A673 (cell line): ENCODE data around the gene HIGD1C. TPM values are rescaled to one million over a fixed set of nuclear protein-coding genes. Genes with fewer than 3 reads are reported as not detected.
"Not testable (repeated sequence)": the region's sequence is repeated elsewhere in the genome, so short reads cannot be mapped to it uniquely, and the experiment has no call there.

Source experiments
- BruUV-seq: library from RNA; stranded (reverse); fragments of 400-500 nt; replicated peaks from 2 replicates; lab custom pipeline; 2021; lab: Mats Ljungman, UMichigan
- CTCF ChIA-PET: fragments of 300-600 bp; sonication (Branson Sonifier 250); formaldehyde crosslinking; loops from one replicate; lab custom pipeline; 2022; ENCODE audit warnings: antibody characterized with exemption; lab: Charles Lee
- POLR2A ChIA-PET: fragments of 300-600 bp; sonication (Branson Sonifier 250); formaldehyde crosslinking; loops from one replicate; lab custom pipeline; 2022; ENCODE audit warnings: antibody characterized with exemption; ENCODE audit not compliant: low non-redundant PET; lab: Charles Lee
- DNase-seq: peaks from one replicate; pipeline ENCODE4 v3.0.0-alpha.2; 2015; ENCODE audit warnings: low spot score
- H3K27ac ChIP-seq: fragments of 200-600 bp; sonication (generic); 2 replicates; pipeline ENCODE4 v1.5.1; 2016; ENCODE audit warnings: mixed run types, low read depth, mild to moderate bottlenecking, mixed read lengths, antibody characterized with exemption, low read length; ENCODE audit not compliant: poor library complexity, severe bottlenecking
- H3K27me3 ChIP-seq: fragments of 200-600 bp; sonication (generic); replicated peaks from 2 replicates; pipeline ENCODE4 v1.6.1; 2017; ENCODE audit warnings: mixed run types, low read depth, mild to moderate bottlenecking, mixed read lengths, antibody characterized with exemption, low read length; ENCODE audit not compliant: insufficient read depth, poor library complexity
- H3K36me3 ChIP-seq: fragments of 200-600 bp; sonication (generic); 2 replicates; pipeline ENCODE4 v1.6.1; 2016; ENCODE audit warnings: mixed run types, mild to moderate bottlenecking, mixed read lengths, antibody characterized with exemption, low read length; ENCODE audit not compliant: insufficient read depth, poor library complexity, severe bottlenecking
- H3K4me1 ChIP-seq: fragments of 200-600 bp; sonication (generic); 2 replicates; pipeline ENCODE4 v1.6.1; 2017; ENCODE audit warnings: mixed run types, mild to moderate bottlenecking, mixed read lengths, antibody characterized with exemption, low read length; ENCODE audit not compliant: insufficient read depth, poor library complexity, severe bottlenecking
- H3K4me3 ChIP-seq: fragments of 200-600 bp; sonication (generic); 2 replicates; pipeline ENCODE4 v1.5.1; 2016; ENCODE audit warnings: low read depth, mixed run types, mild to moderate bottlenecking, mixed read lengths, low read length; ENCODE audit not compliant: poor library complexity, severe bottlenecking
- H3K9me3 ChIP-seq: fragments of 200-600 bp; sonication (generic); 2 replicates; pipeline ENCODE4 v1.6.1; 2016; ENCODE audit warnings: mixed run types, low read depth, mild to moderate bottlenecking, mixed read lengths, antibody characterized with exemption, low read length; ENCODE audit not compliant: poor library complexity, severe bottlenecking
- CTCF ChIP-seq: fragments of 300-800, 200-600 bp; sonication (generic); conservative IDR thresholded peaks from 2 replicates; pipeline ENCODE4 v1.5.1; 2017; ENCODE audit warnings: low read depth, mild to moderate bottlenecking, antibody characterized with exemption, low read length, moderate library complexity, mixed read lengths
- EZH2 ChIP-seq: fragments of 200-600 bp; sonication (generic); IDR thresholded peaks from 2 replicates; pipeline ENCODE4 v1.6.1; 2017; ENCODE audit warnings: borderline replicate concordance, low read depth, mild to moderate bottlenecking, mixed read lengths, antibody characterized with exemption, low read length; ENCODE audit not compliant: poor library complexity, severe bottlenecking
- intact Hi-C: fragments of 100-400 bp; cut with micrococcal nuclease; formaldehyde crosslinking; loops from one replicate; pipeline ENCODE4 v1.10.0; 2022; ENCODE audit not compliant: unreplicated experiment
- total RNA-seq: library from RNA; stranded (reverse); gene quantifications from 2 replicates; pipeline ENCODE4 v1.2.3, GENCODE V29; 2021

Gene HIGD1C
- total RNA-seq, 1 experiment from 2014 or later, result not detected

DNA sequence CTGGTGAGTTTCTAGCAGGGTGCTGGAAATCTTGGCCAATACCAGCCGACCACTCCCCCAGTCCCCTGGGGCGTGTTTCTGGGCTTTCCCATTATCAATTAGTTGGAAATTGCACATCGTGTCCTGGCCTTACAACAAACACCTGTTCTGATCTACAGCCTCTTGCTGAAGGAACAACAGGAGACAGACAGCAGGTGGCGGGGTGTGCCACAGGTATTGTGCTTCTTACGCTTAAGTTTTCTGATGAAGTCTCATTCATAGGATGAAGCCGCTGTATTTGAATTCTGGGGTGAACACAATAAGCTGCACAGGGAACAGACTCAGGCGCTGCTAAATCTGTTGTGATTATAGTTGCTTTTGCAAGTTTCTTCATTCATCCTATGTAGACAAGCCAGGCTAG lies 703 bp downstream of the HIGD1C start:
- no peaks in the 10 kb centered on the region for H3K27me3 ChIP-seq
- no peak overlapping the region for H3K4me3 ChIP-seq
- no peaks in the 10 kb centered on the region for H3K9me3 ChIP-seq
- H3K36me3 ChIP-seq, result no peaks in the 10 kb centered on the region
- DNase-seq, result no peak
- H3K27ac ChIP-seq, result no peak overlapping the region
- H3K4me1 ChIP-seq, result no peaks in the 10 kb centered on the region
- no TSS peak for BruUV-seq
- TF ChIP-seq EZH2 (no peak), CTCF (no peak)
- ChIA-PET POLR2A (no interaction called here), CTCF (no interaction called here)
- intact Hi-C loops, result no loop called here

- CTCF ChIA-PET, H3K27me3 ChIP-seq, DNase-seq, intact Hi-C loops, H3K27ac ChIP-seq, H3K9me3 ChIP-seq, POLR2A ChIA-PET, H3K4me1 ChIP-seq, BruUV-seq, H3K4me3 ChIP-seq, H3K36me3 ChIP-seq: not testable (repeated sequence)
Measured at GRCh38 chr12:50954789-50955188, 2.4 kb downstream of the HIGD1C start.

DNA sequence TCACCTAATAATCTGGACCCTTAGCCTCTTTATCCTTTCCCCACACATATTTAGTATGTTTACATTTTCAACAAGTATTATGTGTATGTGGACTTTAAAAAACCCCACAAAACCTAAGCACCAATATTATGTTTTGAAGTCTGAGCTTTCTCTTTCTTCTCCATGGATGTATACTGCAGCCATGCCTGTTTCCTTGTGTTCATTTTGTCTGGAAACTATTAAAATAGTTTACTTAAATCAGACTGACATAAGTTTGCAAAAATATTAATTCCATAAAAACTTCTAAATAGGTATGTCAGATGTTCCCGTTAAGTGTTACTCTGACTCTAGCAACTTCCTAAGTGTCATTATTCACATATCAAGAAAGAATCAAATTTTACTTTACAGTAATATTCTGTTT lies 2.9 kb downstream of the HIGD1C start:
- Histone ChIP-seq H3K27me3 (no peaks in the 10 kb centered on the region), H3K36me3 (no peaks in the 10 kb centered on the region), H3K9me3 (no peaks in the 10 kb centered on the region), H3K27ac (no peak overlapping the region), H3K4me1 (peaks cover 4% of the 10 kb centered on the region), H3K4me3 (no peak overlapping the region)
- intact Hi-C loops, result no loop called here
- no TSS peak for BruUV-seq
- DNase-seq, result no peak
- no peak for TF ChIP-seq EZH2
- no peak for TF ChIP-seq CTCF
- ChIA-PET CTCF (no interaction called here), POLR2A (no interaction called here)

- intact Hi-C loops, result no loop called here
- H3K27ac ChIP-seq, result no peak overlapping the region
- no peak overlapping the region for H3K4me3 ChIP-seq
- POLR2A ChIA-PET, result no interaction called here
- no TSS peak for BruUV-seq
- no peaks in the 10 kb centered on the region for H3K27me3 ChIP-seq
- no peaks in the 10 kb centered on the region for H3K9me3 ChIP-seq
- peaks cover 5% of the 10 kb centered on the region for H3K4me1 ChIP-seq
- DNase-seq, result no peak
- TF ChIP-seq EZH2 (no peak), CTCF (no peak)
- no peaks in the 10 kb centered on the region for H3K36me3 ChIP-seq
- CTCF ChIA-PET, result no interaction called here
Measured at GRCh38 chr12:50955697-50956096, 3.4 kb downstream of the HIGD1C start.
